ENCODE measurements around the gene NRG3. TPM values are rescaled to one million over a fixed set of nuclear protein-coding genes. Genes with fewer than 3 reads are reported as not detected.
"Not testable (repeated sequence)": the region's sequence is repeated elsewhere in the genome, so short reads cannot be mapped to it uniquely, and the experiment has no call there.

The NRG3 gene
- total RNA-seq, 2 donors from 2014 or later = 0.97 TPM; not detected in 1

DNA sequence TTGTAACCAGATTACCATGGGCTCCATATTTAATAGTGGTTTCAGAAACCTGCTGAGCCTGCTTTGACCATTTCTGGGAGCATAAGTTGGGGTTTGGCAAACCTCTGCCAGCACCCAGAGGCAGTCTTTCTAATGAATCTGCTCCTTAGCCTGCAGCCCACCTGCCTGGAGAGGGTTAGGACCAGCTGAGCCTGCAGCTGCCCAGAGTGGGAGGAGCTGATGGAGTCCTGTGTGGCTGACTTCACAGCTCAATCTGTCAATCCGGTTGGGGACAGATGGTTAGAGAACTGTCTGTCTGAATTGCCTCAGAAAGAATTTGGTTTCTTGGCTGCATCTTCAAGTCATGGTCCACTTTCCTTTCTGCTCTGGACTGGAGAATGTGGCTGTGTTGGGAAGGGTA, 444.6 kb downstream of the NRG3 start:
- no peak for DNase-seq (ENCODE audit: low spot score)
- TF ChIP-seq POLR2A (IDR thresholded peaks at IDR 0.05) (no peak), POLR2AphosphoS5 (IDR thresholded peaks at IDR 0.05) (no peak)
- TF ChIP-seq, protein P1, sequence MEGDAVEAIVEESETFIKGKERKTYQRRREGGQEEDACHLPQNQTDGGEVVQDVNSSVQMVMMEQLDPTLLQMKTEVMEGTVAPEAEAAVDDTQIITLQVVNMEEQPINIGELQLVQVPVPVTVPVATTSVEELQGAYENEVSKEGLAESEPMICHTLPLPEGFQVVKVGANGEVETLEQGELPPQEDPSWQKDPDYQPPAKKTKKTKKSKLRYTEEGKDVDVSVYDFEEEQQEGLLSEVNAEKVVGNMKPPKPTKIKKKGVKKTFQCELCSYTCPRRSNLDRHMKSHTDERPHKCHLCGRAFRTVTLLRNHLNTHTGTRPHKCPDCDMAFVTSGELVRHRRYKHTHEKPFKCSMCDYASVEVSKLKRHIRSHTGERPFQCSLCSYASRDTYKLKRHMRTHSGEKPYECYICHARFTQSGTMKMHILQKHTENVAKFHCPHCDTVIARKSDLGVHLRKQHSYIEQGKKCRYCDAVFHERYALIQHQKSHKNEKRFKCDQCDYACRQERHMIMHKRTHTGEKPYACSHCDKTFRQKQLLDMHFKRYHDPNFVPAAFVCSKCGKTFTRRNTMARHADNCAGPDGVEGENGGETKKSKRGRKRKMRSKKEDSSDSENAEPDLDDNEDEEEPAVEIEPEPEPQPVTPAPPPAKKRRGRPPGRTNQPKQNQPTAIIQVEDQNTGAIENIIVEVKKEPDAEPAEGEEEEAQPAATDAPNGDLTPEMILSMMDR (IDR thresholded peaks at IDR 0.05) = no peak
- 17% methylated on average over 1 of the region's 1 CpG for WGBS
- H3K27ac ChIP-seq = no peak overlapping the region
- no peaks in the 10 kb centered on the region for H3K27me3 ChIP-seq (replicated peaks; ENCODE audit: insufficient read depth)
- H3K9me3 ChIP-seq = no peaks in the 10 kb centered on the region
- no peaks in the 10 kb centered on the region for H3K4me1 ChIP-seq (replicated peaks)
- no peaks in the 10 kb centered on the region for H3K36me3 ChIP-seq
- H3K4me3 ChIP-seq = no peak overlapping the region
- intact Hi-C loops (cut with DNase I) = no loop called here

- Histone ChIP-seq H3K9me3 (no peaks in the 10 kb centered on the region), H3K4me3 (no peak overlapping the region), H3K27me3 (replicated peaks; ENCODE audit: insufficient read depth) (no peaks in the 10 kb centered on the region), H3K36me3 (no peaks in the 10 kb centered on the region), H3K27ac (no peak overlapping the region), H3K4me1 (replicated peaks) (no peaks in the 10 kb centered on the region)
- intact Hi-C loops (cut with DNase I) = no loop called here
- TF ChIP-seq POLR2A (IDR thresholded peaks at IDR 0.05) (no peak), POLR2AphosphoS5 (IDR thresholded peaks at IDR 0.05) (no peak)
- TF ChIP-seq, protein P1 (IDR thresholded peaks at IDR 0.05) = no peak
- no peak for DNase-seq (ENCODE audit: low spot score)
These were observed 446.7 kb downstream of the NRG3 start for GRCh38 chr10:82321724-82322123.

DNA sequence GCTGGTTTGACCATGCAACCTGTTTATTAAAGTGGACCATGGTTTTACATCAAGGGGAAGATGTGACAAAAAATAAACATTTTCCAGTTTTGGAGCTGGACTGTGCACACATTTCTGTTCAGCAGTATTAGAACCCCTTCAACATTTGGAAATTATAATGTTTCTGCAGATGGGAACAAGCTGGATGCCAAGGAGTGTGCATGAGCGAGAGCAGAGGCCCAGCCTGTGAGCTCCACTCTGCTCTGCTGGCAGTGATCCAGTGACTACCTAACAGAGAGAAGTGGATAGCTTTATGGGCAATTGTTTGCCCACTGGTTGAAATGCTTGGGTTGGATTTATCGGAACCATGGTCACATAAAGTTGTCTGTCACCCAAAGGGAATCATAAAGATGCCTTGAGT, 456.7 kb downstream of the NRG3 start:
- Histone ChIP-seq H3K4me3 (no peak overlapping the region), H3K4me1 (replicated peaks) (no peaks in the 10 kb centered on the region), H3K9me3 (no peaks in the 10 kb centered on the region), H3K36me3 (no peaks in the 10 kb centered on the region), H3K27ac (no peak overlapping the region), H3K27me3 (replicated peaks; ENCODE audit: insufficient read depth) (no peaks in the 10 kb centered on the region)
- intact Hi-C loops (cut with DNase I) = no loop called here
- DNase-seq (ENCODE audit: low spot score) = no peak
- TF ChIP-seq POLR2A (IDR thresholded peaks at IDR 0.05) = no peak
- TF ChIP-seq, protein P1 (IDR thresholded peaks at IDR 0.05) = no peak
- no peak for TF ChIP-seq POLR2AphosphoS5 (IDR thresholded peaks at IDR 0.05)
- WGBS = 69% methylated on average over 2 of the region's 2 CpGs

DNA sequence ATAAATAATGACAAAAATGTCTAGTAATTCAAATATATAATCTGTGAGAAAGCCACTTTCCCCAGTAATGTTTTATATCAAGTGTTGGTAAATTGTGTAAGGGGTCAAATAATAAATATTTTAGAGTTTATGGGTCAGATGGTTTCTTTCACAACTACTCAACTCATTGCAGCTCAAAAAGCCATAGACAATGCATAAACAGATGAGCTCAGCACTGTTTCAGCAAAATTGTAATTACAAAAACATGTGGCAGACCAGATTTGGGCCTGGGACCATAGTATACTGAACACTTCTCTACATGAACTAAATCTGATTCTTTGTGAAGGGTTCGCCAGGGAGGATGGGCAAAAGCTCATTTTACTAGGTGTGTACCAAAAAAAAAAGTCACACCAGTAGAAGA, 460.8 kb downstream of the NRG3 start:
- intact Hi-C loops (cut with DNase I) = no loop called here
- TF ChIP-seq POLR2A (IDR thresholded peaks at IDR 0.05) (no peak), POLR2AphosphoS5 (IDR thresholded peaks at IDR 0.05) (no peak)
- TF ChIP-seq, protein P1 (IDR thresholded peaks at IDR 0.05) = no peak
- no peaks in the 10 kb centered on the region for H3K27me3 ChIP-seq (replicated peaks; ENCODE audit: insufficient read depth)
- WGBS = 72% methylated on average over 1 of the region's 1 CpG
- no peak overlapping the region for H3K4me3 ChIP-seq
- H3K36me3 ChIP-seq = no peaks in the 10 kb centered on the region
- H3K4me1 ChIP-seq (replicated peaks) = no peaks in the 10 kb centered on the region
- no peak overlapping the region for H3K27ac ChIP-seq
- no peaks in the 10 kb centered on the region for H3K9me3 ChIP-seq
- DNase-seq (ENCODE audit: low spot score) = no peak

- H3K4me3 ChIP-seq = no peak overlapping the region
- no peak for TF ChIP-seq POLR2AphosphoS5 (IDR thresholded peaks at IDR 0.05)
- TF ChIP-seq POLR2A (IDR thresholded peaks at IDR 0.05) = no peak
- TF ChIP-seq, protein P1 (IDR thresholded peaks at IDR 0.05) = no peak
- H3K36me3 ChIP-seq = no peaks in the 10 kb centered on the region
- no peak overlapping the region for H3K27ac ChIP-seq
- DNase-seq (ENCODE audit: low spot score) = no peak
- H3K9me3 ChIP-seq = no peaks in the 10 kb centered on the region
- no peaks in the 10 kb centered on the region for H3K4me1 ChIP-seq (replicated peaks)
- no peaks in the 10 kb centered on the region for H3K27me3 ChIP-seq (replicated peaks; ENCODE audit: insufficient read depth)
- intact Hi-C loops (cut with DNase I) = no loop called here
- WGBS = 73% methylated on average over 2 of the region's 2 CpGs
These were observed 465.2 kb downstream of the NRG3 start for GRCh38 chr10:82340166-82340565.

- H3K27me3 ChIP-seq (replicated peaks; ENCODE audit: insufficient read depth); intact Hi-C loops (cut with DNase I); H3K27ac ChIP-seq; DNase-seq (ENCODE audit: low spot score); H3K4me1 ChIP-seq (replicated peaks); H3K36me3 ChIP-seq; H3K9me3 ChIP-seq; H3K4me3 ChIP-seq: not testable (repeated sequence)
- 69% methylated on average over 24 of the region's 26 CpGs for WGBS
These were observed 474.6 kb downstream of the NRG3 start for GRCh38 chr10:82349590-82349989.

All from prostate gland (tissue), 2 donors.